Osteocyte (in vitro differentiated cells): ENCODE data around the gene TDRD12. TPM values are rescaled to one million over a fixed set of nuclear protein-coding genes. Genes with fewer than 3 reads are reported as not detected.
"Not testable (repeated sequence)": the region's sequence is repeated elsewhere in the genome, so short reads cannot be mapped to it uniquely, and the experiment has no call there.

Source experiments
- DNase-seq: peaks from one replicate; pipeline ENCODE4 v3.0.0; 2021; ENCODE audit warnings: mixed read lengths; ENCODE audit not compliant: unreplicated experiment; ENCODE audit errors: extremely low spot score
- H3K27ac Mint-ChIP-seq: one replicate; pipeline ENCODE4 v1.8.0; 2021; ENCODE audit warnings: mild to moderate bottlenecking, mixed read lengths; ENCODE audit not compliant: unreplicated experiment
- H3K27me3 Mint-ChIP-seq: one replicate; pipeline ENCODE4 v1.8.0; 2021; ENCODE audit warnings: mixed read lengths; ENCODE audit not compliant: unreplicated experiment
- H3K36me3 Mint-ChIP-seq: one replicate; pipeline ENCODE4 v1.8.0; 2021; ENCODE audit warnings: mixed read lengths; ENCODE audit not compliant: unreplicated experiment
- H3K4me1 Mint-ChIP-seq: one replicate; pipeline ENCODE4 v1.8.0; 2021; ENCODE audit warnings: mixed read lengths; ENCODE audit not compliant: unreplicated experiment
- H3K4me3 Mint-ChIP-seq: one replicate; pipeline ENCODE4 v1.8.0; 2021; ENCODE audit warnings: mild to moderate bottlenecking, moderate library complexity, mixed read lengths; ENCODE audit not compliant: unreplicated experiment
- H3K9me3 Mint-ChIP-seq: one replicate; pipeline ENCODE4 v1.8.0; 2021; ENCODE audit warnings: mixed read lengths; ENCODE audit not compliant: unreplicated experiment
- total RNA-seq: library from RNA; stranded (reverse); gene quantifications from 2 replicates; pipeline ENCODE4 v1.2.1, GENCODE V29; 2021
- TF ChIP-seq, protein P1 (sequence below): fragments of 200-600 bp; sonication (generic); IDR thresholded peaks from 2 replicates; pipeline ENCODE4 v1.5.0; 2021; ENCODE audit warnings: antibody characterized with exemption, mild to moderate bottlenecking, moderate library complexity

Gene TDRD12
- total RNA-seq, 1 donor from 2014 or later = 0.11 TPM

DNA sequence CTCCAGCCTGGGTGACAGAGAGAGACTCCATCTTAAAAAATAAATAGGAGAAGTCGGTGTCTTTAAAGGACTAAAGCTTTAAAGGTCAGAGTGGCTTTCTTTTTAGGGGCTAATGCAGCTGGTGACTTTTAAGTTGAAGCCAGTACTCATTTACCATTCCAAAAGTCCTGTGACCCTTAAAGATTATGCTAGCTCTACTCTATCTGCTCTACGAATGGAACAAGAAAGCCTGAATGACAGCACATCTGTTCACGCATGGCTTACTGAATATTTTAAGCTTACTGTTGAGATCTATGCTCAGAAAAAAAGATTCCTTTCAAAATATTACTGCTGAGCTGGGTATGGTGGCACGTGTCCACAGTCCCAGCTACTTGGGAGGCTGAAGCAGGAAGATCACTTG is 16.4 kb downstream of the TDRD12 start:
- Mint-ChIP-seq H3K4me3 (no peak overlapping the region), H3K9me3 (no peaks in the 10 kb centered on the region), H3K27me3 (no peaks in the 10 kb centered on the region), H3K27ac (no peak overlapping the region), H3K4me1 (no peaks in the 10 kb centered on the region), H3K36me3 (no peaks in the 10 kb centered on the region)
- DNase-seq = no peak
- TF ChIP-seq, protein P1, sequence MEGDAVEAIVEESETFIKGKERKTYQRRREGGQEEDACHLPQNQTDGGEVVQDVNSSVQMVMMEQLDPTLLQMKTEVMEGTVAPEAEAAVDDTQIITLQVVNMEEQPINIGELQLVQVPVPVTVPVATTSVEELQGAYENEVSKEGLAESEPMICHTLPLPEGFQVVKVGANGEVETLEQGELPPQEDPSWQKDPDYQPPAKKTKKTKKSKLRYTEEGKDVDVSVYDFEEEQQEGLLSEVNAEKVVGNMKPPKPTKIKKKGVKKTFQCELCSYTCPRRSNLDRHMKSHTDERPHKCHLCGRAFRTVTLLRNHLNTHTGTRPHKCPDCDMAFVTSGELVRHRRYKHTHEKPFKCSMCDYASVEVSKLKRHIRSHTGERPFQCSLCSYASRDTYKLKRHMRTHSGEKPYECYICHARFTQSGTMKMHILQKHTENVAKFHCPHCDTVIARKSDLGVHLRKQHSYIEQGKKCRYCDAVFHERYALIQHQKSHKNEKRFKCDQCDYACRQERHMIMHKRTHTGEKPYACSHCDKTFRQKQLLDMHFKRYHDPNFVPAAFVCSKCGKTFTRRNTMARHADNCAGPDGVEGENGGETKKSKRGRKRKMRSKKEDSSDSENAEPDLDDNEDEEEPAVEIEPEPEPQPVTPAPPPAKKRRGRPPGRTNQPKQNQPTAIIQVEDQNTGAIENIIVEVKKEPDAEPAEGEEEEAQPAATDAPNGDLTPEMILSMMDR = no peak

DNA sequence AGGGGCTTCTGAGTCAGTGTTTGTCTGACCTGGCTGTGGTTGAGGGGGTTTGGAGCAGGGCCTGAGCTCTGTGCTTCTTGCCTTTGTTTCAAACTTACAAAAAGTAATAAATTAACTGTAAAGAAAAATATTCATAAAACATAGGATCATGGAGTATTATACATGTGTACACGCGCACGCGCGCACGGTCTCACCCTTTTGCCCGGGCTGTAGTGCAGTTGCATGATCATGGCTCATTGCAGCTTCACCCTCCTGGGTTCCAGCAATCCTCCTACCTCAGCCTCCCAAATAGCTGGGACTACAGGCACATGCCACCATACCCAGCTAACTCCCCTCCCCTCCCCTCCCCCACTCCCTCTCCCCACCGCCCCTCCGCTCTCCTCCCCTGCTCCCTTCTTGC is 23.5 kb downstream of the TDRD12 start:
- Mint-ChIP-seq H3K9me3 (no peaks in the 10 kb centered on the region), H3K27me3 (no peaks in the 10 kb centered on the region), H3K4me3 (no peak overlapping the region), H3K4me1 (no peaks in the 10 kb centered on the region), H3K27ac (no peak overlapping the region), H3K36me3 (no peaks in the 10 kb centered on the region)
- no peak for DNase-seq
- TF ChIP-seq, protein P1 = no peak

DNA sequence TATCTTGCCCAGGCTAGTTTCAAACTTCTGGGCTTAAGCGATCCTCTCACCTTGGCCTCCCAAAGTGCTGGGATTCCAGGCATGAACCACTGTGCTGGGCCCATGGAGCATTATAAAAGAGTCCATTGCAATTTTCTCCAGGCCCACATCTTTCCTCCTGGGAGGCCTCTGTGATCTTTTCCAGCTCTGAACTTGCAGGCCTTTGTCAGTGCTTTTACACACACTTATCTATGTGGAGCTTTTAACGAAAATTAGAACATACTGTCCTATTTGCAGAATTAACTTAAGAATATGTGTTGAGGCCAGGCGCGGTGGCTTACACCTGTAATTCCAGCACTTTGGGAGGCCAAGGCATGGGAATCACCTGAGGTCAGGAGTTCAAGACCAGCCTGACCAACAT is 23.9 kb downstream of the TDRD12 start:
- TF ChIP-seq, protein P1 = no peak
- Mint-ChIP-seq H3K36me3 (no peaks in the 10 kb centered on the region), H3K4me1 (no peaks in the 10 kb centered on the region), H3K27me3 (no peaks in the 10 kb centered on the region), H3K9me3 (no peaks in the 10 kb centered on the region), H3K27ac (no peak overlapping the region), H3K4me3 (no peak overlapping the region)
- DNase-seq = no peak

DNA sequence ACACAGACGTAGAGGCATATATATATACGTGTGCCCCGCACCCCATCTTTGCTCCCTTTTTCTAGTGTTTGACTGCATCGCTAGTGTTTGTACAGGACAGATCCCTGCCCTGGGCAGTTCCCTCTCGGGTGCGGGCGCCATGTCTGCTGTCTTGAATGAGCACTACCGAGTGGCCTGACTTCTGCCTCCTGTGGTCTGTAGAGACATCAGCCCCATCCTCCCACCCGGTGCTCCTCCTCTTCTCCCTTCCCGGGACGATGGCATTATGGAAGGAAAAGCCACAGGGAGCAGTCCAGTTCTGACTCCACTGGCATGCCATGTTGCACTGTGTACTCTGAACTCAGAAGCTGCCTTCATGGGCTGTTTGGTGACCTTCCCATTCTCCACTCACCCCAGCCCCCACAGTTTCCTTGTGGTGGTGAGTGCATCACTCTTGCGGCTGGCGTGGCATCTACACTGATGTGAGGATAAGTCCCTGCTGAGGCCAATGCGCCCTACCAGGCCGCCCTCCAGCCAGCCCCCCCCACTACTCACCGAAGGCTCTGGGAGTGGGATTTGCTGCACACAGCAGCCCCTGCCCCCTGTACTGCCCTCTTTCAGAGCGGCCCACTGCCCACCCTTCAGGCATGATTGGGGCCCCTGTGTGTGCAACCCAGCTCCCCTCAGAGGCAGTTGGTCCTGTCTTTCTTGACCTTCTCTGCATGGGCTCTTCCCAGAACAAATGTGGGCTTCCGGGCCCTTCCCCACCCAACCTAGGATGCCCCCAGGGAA is 25.2 kb downstream of the TDRD12 start:
- H3K9me3 Mint-ChIP-seq = no peaks in the 10 kb centered on the region

DNA sequence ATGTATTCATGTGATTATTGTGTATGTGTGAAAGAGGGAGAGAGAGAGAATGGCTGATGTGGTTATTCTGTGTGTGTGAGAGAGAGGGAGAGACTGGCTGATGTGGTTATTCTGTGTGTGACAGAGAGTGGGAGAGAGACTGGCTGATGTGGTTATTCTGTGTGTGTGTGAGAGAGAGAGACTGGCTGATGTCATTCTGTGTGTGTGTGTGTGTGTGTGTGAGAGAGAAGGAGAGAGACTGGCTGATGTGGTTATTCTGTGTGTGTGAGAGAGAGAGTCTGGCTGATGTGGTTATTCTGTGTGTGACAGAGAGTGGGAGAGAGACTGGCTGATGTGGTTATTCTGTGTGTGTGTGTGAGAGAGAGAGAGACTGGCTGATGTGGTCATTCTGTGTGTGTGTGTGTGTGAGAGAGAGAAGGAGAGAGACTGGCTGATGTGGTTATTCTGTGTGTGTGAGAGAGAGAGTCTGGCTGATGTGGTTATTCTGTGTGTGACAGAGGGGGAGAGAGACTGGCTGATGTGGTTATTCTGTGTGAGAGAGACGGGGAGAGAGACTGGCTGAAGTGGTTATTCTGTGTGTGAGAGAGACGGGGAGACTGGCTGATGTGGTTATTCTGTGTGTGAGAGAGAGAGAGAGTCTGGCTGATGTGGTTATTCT is 26.2 kb downstream of the TDRD12 start:
- not testable (repeated sequence) for H3K4me3 Mint-ChIP-seq, H3K27ac Mint-ChIP-seq, H3K9me3 Mint-ChIP-seq, H3K36me3 Mint-ChIP-seq, H3K27me3 Mint-ChIP-seq, H3K4me1 Mint-ChIP-seq, DNase-seq

More for the DNA sequence above, 25.2 kb downstream of the TDRD12 start:
- Mint-ChIP-seq H3K4me1 (no peaks in the 10 kb centered on the region), H3K27me3 (peaks cover 4% of the 10 kb centered on the region), H3K27ac (no peak overlapping the region), H3K4me3 (no peak overlapping the region), H3K36me3 (no peaks in the 10 kb centered on the region)
- no peak for DNase-seq
- TF ChIP-seq, protein P1 = no peak

DNA sequence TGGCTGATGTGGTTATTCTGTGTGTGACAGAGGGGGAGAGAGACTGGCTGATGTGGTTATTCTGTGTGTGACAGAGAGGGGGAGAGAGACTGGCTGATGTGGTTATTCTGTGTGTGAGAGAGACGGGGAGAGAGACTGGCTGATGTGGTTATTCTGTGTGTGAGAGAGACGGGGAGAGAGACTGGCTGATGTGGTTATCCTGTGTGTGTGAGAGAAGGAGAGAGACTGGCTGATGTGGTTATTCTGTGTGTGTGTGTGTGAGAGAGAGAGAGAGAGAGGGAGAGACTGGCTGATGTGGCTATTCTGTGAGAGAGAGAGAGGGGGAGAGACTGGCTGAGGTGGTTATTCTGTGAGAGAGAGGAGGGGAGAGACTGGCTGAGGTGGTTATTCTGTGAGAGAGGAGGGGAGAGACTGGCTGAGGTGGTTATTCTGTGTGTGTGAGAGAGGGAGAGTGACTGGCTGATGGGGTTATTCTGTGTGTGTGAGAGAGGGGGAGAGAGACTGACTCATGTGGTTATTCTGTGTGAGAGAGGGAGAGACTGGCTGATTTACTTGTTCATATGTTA is 27.1 kb downstream of the TDRD12 start:
- not testable (repeated sequence) for H3K4me3 Mint-ChIP-seq, H3K4me1 Mint-ChIP-seq, H3K9me3 Mint-ChIP-seq, DNase-seq, H3K36me3 Mint-ChIP-seq, H3K27ac Mint-ChIP-seq, H3K27me3 Mint-ChIP-seq
